GM21825 (cell line): ENCODE measurements around the gene PRR36.

ENCODE experiments used
- ATAC-seq: cut with Tn5 transposase; IDR thresholded peaks from one replicate; pipeline ENCODE4 v1.9.1; 2021; ENCODE audit warnings: mild to moderate bottlenecking, moderate library complexity; ENCODE audit not compliant: unreplicated experiment

The PRR36 gene

GRCh38 chr19:7846155-7846646, 28.0 kb downstream of the PRR36 start:
- no peak for ATAC-seq

GRCh38 chr19:7845390-7846154, 28.6 kb downstream of the PRR36 start:
- ATAC-seq: no peak

GRCh38 chr19:7844951-7845350, 29.2 kb downstream of the PRR36 start:
- no peak for ATAC-seq

DNA sequence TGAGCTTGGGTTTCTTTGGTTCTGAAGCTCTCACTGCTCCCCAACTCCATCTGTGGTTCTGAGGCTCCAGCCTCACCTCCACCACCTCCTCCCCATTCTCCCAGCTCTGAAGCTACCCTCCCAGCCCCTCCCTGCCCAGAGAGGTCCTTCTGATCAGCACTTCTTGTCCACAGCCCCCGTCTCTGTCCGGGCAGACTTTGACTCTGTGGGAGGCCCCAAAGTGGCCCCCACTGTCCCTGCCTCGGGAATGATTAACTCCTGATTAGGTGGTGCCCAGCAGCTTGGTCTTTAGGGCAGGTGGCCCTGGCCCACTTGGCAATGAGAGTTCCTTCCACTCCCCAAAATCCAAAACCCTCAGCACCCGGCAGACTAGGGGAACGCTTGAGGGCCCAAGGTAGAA, 29.8 kb downstream of the PRR36 start:
- no peak for ATAC-seq

DNA sequence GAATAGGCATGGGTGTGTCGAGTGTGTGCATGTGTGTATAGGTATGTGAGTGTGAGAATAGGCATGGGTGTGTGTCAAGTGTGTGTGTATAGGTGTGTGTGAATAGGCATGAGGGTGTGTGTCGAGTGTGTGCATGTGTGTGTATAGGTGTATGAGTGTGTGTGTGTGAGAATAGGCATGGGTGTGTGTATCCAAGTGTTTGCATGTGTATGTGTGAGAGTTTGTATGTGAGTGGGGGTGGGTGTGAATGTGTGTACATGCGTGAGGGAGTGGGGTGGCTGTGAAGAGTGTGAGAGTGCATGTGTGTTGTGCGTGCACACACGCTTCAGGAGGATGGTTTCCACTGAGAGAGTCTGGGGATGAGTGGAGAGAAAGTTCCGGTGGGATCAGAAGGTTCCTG, 30.7 kb downstream of the PRR36 start:
- no peak for ATAC-seq

GRCh38 chr19:7842661-7843294, 31.4 kb downstream of the PRR36 start:
- no peak for ATAC-seq

- ATAC-seq: no peak
These were observed 32.2 kb downstream of the PRR36 start for GRCh38 chr19:7841751-7842660.

DNA sequence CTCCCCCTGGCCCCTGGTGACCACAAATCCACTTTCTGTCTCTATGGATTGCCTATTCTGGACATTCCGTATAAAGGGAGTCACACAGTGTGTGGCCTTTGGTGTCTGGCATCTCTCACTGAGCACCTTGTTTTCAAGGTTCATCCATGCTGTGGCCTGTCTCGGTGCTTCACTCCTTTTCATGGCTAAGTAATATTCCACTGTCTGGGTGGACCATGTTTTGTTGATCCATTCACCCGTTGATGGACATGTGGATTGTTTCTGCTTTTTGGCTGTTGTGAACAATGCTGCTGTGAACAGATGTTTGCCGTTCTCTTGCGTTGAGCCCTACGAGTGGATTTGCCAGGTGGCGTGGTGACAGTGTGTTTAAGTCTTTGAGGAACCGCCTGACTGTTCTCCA, 33.6 kb downstream of the PRR36 start:
- ATAC-seq: no peak

DNA sequence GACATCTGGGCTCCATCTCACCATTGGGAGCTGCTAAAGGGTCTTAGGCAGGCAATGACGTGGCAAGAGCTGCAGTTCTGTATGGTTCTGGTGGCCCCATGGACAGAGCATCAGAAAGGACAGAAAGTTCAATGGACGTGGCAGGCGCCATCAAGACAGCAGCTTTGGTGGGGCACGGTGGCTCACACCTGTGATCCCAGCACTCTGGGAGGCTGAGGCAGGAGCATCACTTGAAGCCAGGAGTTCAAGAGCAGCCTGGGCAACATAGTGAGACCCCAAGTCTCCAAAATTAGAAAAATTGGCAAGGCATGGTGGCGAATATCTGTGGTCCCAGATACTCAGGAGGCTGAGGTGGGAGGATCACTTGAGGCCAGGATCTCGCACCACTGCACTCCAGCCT, 34.7 kb downstream of the PRR36 start:
- ATAC-seq: no peak

- ATAC-seq: no peak
These were observed 40.7 kb downstream of the PRR36 start for GRCh38 chr19:7833225-7834099.

DNA sequence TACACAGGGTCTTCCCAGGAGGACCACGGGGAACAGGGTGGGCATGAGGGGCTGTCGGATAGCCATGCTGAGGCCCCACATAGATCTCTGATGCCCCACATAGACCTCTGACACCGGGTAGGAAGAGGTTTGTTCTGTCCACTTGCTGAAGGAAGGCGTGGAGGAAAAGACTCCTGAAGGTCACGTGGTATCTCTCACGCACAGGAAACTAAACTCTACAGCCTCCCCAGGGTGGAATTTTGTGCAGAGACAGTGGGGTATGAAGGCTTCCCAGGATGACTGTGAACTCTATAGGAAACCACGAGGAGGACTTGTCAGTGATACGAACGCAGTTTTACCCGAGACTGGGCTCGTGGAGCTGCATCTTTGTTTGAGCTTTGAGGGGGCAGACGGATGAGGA, 41.4 kb downstream of the PRR36 start:
- ATAC-seq: no peak

DNA sequence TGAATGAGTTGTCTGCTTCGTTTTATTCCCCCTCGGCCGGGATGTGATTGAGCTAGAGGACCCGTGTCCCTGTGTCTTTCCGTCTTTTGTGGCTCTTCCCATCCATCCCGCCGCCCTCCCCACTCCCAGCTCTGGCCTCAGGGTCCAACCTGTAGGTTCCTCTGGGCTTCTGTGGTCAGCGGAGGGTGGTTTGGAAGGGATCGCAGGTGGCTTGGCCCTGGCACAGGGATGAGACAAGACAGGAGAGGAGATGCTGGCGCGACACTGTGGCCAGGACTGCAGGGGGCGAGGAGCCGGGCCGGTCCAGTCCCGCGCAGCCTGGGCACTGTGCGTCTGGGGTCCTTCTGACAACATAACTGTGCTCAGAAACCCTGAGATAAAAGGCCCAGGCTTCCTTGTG, 42.2 kb downstream of the PRR36 start:
- no peak for ATAC-seq

DNA sequence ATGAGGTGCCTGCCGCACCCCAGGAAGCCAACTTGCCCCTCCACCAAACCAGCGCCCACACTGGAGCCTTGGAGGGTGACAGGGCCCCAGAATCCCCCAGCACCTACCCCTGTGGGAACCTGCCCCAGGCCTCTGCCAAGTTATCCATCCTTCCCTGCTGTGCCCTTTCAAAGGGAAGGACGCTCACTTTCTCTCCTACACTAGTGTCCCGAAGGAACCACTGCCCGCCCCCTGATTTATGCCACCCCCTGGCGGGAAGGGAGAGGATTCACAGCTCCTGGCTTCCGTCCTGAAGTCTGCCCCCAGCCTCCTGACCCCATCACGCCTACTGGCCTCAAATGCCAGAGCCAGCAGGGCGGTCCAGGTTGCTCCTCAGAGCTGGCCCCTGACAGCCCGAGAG, 42.7 kb downstream of the PRR36 start:
- no peak for ATAC-seq

GRCh38 chr19:7830823-7831222, 43.4 kb downstream of the PRR36 start:
- ATAC-seq: no peak

- no peak for ATAC-seq
These were observed 43.9 kb downstream of the PRR36 start for GRCh38 chr19:7830272-7830771.

DNA sequence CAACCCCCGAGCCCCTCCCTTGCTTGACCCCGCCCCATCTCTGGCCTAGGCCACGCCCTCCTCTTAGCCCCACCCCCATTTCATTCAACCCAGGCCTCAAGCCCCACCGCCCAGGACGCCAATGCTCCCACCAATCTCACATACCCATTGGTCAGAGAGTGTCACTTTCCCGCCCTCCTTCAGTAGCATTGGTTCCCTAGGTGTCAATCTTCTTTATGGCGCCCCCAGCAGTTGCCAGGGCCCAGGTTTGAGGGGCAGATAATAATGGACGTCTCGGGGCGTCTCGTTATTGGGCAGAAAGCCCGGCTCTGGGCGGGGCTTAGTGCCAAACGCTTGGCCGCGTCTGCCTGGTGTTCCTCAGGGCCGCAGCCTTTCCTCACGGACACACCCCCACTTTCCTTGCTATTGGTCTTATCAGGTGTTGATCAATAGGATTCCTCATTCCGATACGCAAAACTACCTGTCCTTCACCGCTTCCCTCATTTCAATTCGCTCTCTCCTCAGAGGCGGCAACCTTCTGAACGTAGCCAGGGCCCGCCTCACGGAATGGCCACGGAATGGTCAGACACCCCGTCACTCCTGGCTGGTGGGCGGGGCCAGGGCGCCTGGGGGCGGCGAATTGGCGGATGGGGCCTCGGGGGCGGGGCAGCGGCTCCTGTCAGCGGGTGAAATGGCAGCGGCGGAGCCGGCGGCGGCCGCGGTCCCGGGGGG, 44.5 kb downstream of the PRR36 start, which contains the start of gene EVI5L:
EVI5L (plus strand) TSS at position 658 of the 711 bp plus-strand sequence. CDS start 16,325 bp downstream, outside the sequence.
- peak; percentile 84 for ATAC-seq

- no peak for ATAC-seq
These were observed 45.0 kb downstream of the PRR36 start for GRCh38 chr19:7829166-7829520.

GRCh38 chr19:7823686-7824301, 50.4 kb downstream of the PRR36 start:
- ATAC-seq: no peak

DNA sequence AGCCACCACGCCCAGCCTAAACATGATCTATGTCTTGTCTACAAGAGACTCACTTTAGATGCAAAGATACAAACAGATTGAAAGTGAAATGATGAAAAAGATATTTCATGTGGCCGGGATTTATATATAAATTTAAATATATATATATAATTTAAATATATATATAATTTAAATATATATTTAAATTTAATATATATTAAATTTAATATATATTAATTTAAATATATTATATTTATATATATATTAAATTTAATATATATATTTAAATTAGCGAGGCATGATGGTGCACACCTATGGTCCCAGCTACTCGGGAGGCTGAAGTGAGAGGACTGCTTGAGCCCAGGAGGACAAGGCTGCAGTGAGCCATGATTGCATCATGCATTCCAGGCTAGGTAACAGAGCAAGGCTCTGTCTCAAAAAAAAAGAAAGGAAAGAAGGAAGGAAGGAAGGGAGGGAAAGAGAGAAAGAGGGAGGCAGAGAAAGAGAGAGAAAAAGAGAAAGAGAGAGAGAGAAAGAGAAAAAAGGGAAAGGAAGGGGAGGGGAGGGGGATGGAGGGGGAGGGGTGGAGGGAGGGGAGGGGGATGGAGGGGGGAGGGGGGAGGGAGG, 51.2 kb downstream of the PRR36 start:
- ATAC-seq: no peak
